ENCODE results near the gene OXNAD1.

OXNAD1 gene

DNA sequence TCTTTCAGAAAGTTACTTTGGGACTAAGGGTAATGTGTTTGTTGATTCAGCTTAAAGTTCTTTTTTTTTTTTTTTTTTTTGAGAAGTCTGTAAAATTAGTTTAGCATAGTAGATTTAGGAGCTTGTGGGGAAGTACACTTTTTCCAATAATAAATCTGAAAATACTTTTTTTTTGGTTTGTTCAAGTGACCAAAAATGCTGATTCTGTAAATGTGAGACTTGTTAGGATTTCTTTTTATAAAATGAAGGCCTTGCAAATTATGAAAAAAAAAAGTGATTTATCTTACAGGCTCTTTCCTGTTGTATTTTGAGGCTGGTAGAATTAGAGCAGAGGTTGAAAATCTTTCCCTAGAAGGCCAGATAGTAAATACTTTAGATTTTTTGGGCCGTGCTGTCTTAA is 7.6 kb downstream of the OXNAD1 start:
- no peak overlapping the region for H3K4me3 Mint-ChIP-seq
- H3K4me1 Mint-ChIP-seq (ENCODE audit: low read depth), result peaks cover 6% of the 10 kb centered on the region
- H3K27me3 Mint-ChIP-seq (ENCODE audit: low read depth), result no peaks in the 10 kb centered on the region
- no peak for DNase-seq (ENCODE audit: low spot score)
- no peak overlapping the region for H3K27ac Mint-ChIP-seq
- H3K36me3 Mint-ChIP-seq (ENCODE audit: low read depth), result peaks cover 22% of the 10 kb centered on the region
- H3K9me3 Mint-ChIP-seq, result no peaks in the 10 kb centered on the region

DNA sequence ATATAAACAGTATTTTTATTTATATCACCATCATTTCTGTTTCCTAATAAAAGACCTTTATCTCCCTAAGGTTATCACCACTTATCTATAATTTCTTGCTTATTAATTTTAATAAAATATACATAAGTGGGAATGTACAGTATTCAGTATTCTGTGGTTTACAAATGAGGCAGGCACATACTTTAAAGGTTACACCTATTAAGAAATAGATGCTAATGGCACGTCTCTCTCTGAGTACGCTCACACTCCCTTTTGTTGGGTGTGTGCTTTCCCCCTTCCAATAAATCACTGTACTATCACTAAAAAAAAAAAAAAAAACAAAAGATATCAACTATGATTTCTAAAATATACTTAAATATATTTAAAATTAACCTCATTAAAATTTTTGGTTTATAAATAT is 8.9 kb downstream of the OXNAD1 start:
- DNase-seq (ENCODE audit: low spot score), result no peak
- H3K27me3 Mint-ChIP-seq (ENCODE audit: low read depth), result no peaks in the 10 kb centered on the region
- peaks cover 24% of the 10 kb centered on the region for H3K36me3 Mint-ChIP-seq (ENCODE audit: low read depth)
- H3K4me3 Mint-ChIP-seq, result no peak overlapping the region
- H3K27ac Mint-ChIP-seq, result no peak overlapping the region
- no peaks in the 10 kb centered on the region for H3K9me3 Mint-ChIP-seq
- H3K4me1 Mint-ChIP-seq (ENCODE audit: low read depth), result peaks cover under 1% of the 10 kb centered on the region

DNA sequence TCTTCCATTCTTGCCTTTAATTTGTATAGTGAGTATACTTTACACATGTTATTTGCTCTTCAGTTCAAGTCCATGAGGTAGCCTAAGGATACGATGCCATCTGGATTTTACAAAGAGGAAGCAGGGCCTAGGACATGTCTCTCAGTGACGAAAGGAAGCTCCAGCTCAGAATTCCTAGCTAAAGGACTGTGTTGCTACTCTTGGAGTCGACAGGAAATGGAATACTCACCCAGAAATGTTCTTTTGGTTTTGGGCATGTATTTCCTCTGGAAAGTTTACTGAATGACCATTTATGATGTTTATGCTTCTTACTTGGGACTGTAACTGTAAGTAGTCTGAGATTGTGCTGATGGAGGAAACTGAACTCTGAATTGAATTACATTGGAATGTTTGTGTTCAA is 12.5 kb downstream of the OXNAD1 start:
- Mint-ChIP-seq H3K9me3 (no peaks in the 10 kb centered on the region), H3K4me1 (ENCODE audit: low read depth) (no peaks in the 10 kb centered on the region), H3K27ac (no peak overlapping the region), H3K27me3 (ENCODE audit: low read depth) (no peaks in the 10 kb centered on the region), H3K4me3 (no peak overlapping the region), H3K36me3 (ENCODE audit: low read depth) (peaks cover 20% of the 10 kb centered on the region)
- DNase-seq (ENCODE audit: low spot score), result no peak

DNA sequence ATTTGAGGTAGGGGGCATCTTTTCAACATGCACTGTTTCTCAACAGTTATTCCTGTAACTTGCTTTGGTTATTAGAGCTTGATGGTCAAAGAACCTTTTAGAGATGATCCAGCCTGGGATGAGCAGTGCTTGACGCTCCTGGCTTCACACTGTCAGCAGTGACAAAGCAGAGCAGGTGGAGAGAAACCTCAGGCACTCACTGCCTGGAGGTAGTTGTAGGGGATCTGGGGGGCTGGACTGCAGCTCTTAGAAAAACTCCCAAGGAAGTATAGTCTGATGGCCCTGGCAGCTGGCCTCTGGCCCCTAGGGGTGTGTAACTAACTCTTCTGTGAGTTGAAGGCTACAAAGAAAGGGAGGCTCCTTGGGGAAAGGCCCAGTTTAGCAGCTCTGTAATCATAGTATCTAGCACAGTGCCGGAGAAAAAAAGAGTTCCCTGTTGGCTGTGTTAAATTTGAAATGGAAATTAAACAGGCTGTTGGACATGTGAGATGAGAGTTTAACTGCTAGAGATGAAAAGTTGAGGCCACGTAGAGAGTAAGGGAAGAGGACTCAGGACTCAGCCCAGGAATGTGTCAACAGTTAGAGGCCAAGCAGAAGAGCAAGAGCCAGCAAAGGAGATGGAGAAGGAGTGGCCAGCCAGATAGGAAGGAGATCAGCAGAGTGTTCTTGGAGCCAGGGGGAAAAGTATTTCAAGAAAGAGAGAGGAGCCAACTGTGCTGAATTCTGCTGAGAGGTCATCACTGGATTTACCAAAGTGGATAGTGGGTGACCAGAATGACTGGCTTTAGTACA is 14.2 kb downstream of the OXNAD1 start:
- no peaks in the 10 kb centered on the region for H3K9me3 Mint-ChIP-seq
- H3K4me1 Mint-ChIP-seq (ENCODE audit: low read depth), result peaks cover 6% of the 10 kb centered on the region
- H3K27ac Mint-ChIP-seq, result no peak overlapping the region
- DNase-seq (ENCODE audit: low spot score), result no peak
- no peaks in the 10 kb centered on the region for H3K27me3 Mint-ChIP-seq (ENCODE audit: low read depth)
- no peak overlapping the region for H3K4me3 Mint-ChIP-seq
- peaks cover 26% of the 10 kb centered on the region for H3K36me3 Mint-ChIP-seq (ENCODE audit: low read depth)

DNA sequence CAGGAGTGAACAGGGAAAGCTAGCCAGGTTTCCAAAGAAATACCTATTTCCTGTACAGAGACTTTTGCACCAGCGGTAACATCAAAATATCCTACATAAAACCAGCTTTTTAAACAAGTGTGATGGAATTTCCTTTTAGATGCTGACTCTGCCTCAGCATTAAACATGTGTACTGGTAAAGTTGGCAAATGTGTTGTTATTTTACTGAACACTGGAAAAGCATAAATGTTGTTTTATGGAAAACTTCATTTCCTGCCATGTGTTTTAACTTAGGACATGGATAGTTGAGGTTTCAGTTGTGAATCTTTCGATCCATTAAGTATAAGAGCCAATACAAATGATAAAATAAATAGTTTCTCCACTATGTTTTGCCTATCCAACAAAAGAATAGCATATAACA is 15.7 kb downstream of the OXNAD1 start:
- H3K4me1 Mint-ChIP-seq (ENCODE audit: low read depth), result peaks cover 16% of the 10 kb centered on the region
- no peak overlapping the region for H3K27ac Mint-ChIP-seq
- no peaks in the 10 kb centered on the region for H3K9me3 Mint-ChIP-seq
- H3K27me3 Mint-ChIP-seq (ENCODE audit: low read depth), result no peaks in the 10 kb centered on the region
- H3K4me3 Mint-ChIP-seq, result no peak overlapping the region
- H3K36me3 Mint-ChIP-seq (ENCODE audit: low read depth), result peaks cover 30% of the 10 kb centered on the region
- DNase-seq (ENCODE audit: low spot score), result no peak

DNA sequence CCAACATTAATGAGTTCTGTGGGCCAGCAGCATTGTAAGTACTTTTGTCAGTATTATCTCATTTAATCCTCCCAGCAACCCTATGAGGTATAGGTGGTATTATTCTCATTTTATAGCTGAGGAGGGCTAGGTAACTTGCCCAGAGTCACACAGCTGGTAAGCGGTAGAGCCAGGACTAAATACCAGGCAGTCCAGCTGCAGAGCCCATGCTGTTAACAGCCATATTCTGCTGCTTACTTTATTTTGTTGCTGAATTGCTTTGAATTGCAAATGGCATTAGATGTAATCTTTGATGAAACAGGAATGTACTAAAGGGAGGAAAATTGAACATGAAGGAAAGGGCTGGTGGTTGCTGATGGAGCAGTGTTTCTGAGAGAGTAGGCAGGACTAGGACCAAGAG is 19.6 kb downstream of the OXNAD1 start:
- no peaks in the 10 kb centered on the region for H3K9me3 Mint-ChIP-seq

DNA sequence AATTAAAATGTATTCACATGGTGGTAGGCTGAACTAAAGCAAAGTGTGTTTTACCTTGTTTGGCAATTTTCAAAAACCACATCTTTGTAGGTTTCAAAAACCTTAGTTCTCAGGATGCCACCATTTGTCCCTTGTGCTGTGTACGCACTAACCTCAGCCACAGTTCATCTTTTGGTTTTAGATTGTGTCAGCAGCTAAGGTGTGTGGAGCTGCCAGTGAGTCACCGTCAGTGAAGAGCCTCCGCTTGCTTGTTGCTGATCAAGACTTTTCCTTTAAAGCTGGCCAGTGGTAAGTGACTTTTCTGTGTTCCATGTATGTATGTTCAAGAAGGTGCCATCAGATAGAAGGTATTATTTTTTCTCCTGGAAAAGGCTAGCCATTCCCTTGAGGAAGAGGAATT is 21.1 kb downstream of the OXNAD1 start:
- peaks cover 60% of the 10 kb centered on the region for H3K36me3 Mint-ChIP-seq (ENCODE audit: low read depth)
- H3K4me3 Mint-ChIP-seq, result peak overlapping the region; percentile 97
- no peaks in the 10 kb centered on the region for H3K27me3 Mint-ChIP-seq (ENCODE audit: low read depth)
- H3K27ac Mint-ChIP-seq, result peak overlapping the region; percentile 87
- peak; percentile 77 for DNase-seq (ENCODE audit: low spot score)
- H3K9me3 Mint-ChIP-seq, result peaks cover under 1% of the 10 kb centered on the region
- peaks cover 56% of the 10 kb centered on the region for H3K4me1 Mint-ChIP-seq (ENCODE audit: low read depth)

More for the DNA sequence above, 19.6 kb downstream of the OXNAD1 start:
- Mint-ChIP-seq H3K27me3 (ENCODE audit: low read depth) (no peaks in the 10 kb centered on the region), H3K36me3 (ENCODE audit: low read depth) (peaks cover 53% of the 10 kb centered on the region), H3K4me1 (ENCODE audit: low read depth) (peaks cover 42% of the 10 kb centered on the region), H3K27ac (peak overlapping the region; percentile 56), H3K4me3 (peak overlapping the region; percentile 97)
- DNase-seq (ENCODE audit: low spot score), result no peak

DNA sequence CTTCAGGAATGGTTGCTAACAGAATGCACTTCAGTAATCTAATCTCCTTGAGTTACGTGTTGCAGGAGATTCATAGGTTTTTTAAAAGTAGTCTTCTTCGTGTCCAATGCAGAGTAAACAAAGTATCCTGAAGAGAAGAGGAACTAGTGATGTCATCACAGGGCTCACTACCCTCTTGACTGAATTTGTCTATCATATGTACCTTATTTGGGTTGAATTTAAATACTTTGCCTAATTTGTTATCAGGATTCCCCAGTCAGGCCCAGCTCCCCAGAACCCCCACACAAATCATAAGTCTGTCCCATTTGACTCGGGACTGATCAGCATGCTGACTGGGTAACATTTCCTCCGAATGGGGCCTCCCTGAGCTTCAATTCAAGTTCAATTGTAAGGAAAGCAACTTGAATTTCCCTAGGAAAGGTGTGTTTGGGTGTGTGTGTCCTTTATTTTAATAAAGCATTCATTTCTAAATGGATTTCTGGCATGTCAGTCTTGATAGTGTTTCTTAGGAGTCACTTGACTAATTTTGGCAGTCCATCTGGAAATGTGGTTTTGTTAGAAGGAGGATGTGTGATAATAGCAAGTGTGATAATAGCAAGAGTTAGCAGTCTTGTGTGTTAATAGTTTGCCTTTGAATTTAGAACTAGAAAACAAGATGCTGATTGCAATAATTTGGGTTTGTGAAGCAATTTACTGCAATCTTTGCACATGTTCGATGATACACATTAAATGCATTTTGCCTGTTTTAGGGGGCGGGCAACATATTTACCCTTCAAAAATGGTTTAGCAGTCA is 21.9 kb downstream of the OXNAD1 start:
- Mint-ChIP-seq H3K27ac (peak overlapping the region; percentile 87), H3K9me3 (peaks cover 5% of the 10 kb centered on the region), H3K27me3 (ENCODE audit: low read depth) (no peaks in the 10 kb centered on the region), H3K36me3 (ENCODE audit: low read depth) (peaks cover 64% of the 10 kb centered on the region), H3K4me1 (ENCODE audit: low read depth) (peaks cover 63% of the 10 kb centered on the region), H3K4me3 (peak overlapping the region; percentile 97)
- no peak for DNase-seq (ENCODE audit: low spot score)

DNA sequence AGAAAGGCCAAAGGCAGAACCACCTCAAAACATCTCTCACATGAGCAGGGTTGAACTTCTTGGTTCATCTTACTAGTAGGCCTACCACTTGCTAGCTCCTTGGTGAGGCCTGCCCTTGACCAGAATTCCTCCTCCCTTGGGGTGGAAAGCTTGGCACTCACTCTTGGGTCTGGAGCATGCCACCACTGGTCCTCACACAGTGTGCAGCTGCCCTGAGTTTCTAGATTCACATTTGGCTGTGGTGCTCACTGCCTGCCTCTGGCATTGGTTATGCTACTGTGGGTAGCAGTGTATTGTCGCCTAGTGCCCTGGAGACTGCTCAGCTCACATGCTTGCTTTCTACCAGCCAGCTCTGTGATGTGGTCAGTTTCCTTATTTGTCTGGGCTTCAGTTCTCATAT is 23.7 kb downstream of the OXNAD1 start:
- Mint-ChIP-seq H3K27ac (peak overlapping the region; percentile 79), H3K4me3 (peak overlapping the region; percentile 97), H3K9me3 (peaks cover 16% of the 10 kb centered on the region), H3K27me3 (ENCODE audit: low read depth) (no peaks in the 10 kb centered on the region), H3K4me1 (ENCODE audit: low read depth) (peaks cover 64% of the 10 kb centered on the region), H3K36me3 (ENCODE audit: low read depth) (peaks cover 66% of the 10 kb centered on the region)
- DNase-seq (ENCODE audit: low spot score), result no peak

DNA sequence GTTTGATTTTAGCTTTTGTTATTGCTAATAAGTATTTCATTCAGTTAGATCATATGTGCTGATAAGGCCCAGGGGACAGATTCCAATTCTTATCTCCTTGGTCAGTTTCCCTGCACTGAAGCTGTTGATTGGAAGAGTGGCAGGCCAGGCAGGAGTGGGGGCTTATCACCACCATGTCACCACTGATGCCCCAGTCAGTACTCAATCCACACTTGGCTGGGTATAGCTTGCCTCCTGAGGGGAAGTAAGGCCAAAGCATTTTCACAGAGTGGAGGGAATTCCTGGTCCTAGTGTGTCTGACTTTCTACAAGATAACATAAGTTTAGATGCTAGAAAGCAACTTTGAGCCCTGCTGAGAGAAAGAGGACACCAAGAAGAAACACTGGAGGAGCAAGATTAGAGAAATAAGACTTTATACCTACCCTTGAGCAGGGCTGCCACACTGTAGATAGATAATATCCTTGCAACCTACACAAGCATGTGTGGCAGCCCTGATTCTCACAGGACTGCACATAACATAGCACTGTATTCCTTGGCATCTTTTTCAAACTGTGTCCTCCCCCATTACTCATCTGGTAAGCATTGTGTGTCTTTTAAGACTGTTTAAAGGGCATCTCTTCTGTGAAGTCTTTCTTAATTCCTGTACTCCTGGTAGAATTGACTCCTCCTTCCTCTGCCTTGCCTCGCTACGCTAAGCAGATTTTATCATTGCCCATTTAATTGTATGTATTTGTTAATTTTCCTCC is 24.3 kb downstream of the OXNAD1 start:
- H3K4me1 Mint-ChIP-seq (ENCODE audit: low read depth), result peaks cover 62% of the 10 kb centered on the region

DNA sequence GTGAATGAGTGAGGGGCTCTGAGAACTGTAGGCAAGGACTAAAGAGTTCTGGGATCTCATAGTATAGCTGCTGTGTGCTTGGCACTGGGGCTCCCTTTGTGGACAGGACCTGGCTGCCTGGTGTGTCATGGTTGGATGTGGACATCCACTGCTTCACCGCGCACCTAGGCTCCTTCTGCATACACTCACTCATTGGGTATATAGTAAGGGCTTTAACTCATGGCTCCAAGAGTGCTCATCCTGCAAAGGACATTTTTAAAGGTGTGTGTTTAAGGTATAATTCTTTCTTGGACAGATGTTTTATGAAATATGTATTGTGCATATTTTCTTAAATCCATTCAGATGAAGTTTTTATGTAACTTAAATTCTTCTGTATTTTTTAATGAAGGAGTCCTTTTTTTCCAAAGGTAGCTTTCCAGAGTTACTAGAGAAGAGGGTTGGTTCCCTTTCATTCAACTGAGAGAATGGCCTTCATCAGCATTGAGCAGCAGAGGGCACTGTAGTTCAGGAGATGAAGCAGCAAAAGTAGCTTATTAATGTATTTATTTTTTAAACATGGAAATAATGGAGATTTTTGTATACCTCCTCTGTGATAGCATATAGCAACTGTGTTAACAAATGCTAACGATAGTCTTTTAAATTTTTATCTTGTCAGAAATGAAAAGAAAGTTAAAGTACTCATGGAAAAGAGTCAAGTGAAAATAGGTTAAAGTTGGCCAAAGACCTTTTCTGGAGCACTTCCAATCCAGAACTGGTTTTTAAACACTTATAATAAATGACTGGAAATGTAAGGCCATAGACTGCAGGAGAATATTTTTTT is 25.2 kb downstream of the OXNAD1 start:
- Mint-ChIP-seq H3K4me1 (ENCODE audit: low read depth) (peaks cover 62% of the 10 kb centered on the region), H3K36me3 (ENCODE audit: low read depth) (peaks cover 70% of the 10 kb centered on the region), H3K27me3 (ENCODE audit: low read depth) (no peaks in the 10 kb centered on the region), H3K9me3 (peaks cover 24% of the 10 kb centered on the region), H3K27ac (peak overlapping the region; percentile 79), H3K4me3 (peak overlapping the region; percentile 97)
- no peak for DNase-seq (ENCODE audit: low spot score)

More for the DNA sequence above, 24.3 kb downstream of the OXNAD1 start:
- DNase-seq (ENCODE audit: low spot score), result no peak
- H3K9me3 Mint-ChIP-seq, result peaks cover 20% of the 10 kb centered on the region
- H3K27ac Mint-ChIP-seq, result peak overlapping the region; percentile 79
- H3K4me3 Mint-ChIP-seq, result peak overlapping the region; percentile 97
- H3K27me3 Mint-ChIP-seq (ENCODE audit: low read depth), result no peaks in the 10 kb centered on the region
- H3K36me3 Mint-ChIP-seq (ENCODE audit: low read depth), result peaks cover 69% of the 10 kb centered on the region

DNA sequence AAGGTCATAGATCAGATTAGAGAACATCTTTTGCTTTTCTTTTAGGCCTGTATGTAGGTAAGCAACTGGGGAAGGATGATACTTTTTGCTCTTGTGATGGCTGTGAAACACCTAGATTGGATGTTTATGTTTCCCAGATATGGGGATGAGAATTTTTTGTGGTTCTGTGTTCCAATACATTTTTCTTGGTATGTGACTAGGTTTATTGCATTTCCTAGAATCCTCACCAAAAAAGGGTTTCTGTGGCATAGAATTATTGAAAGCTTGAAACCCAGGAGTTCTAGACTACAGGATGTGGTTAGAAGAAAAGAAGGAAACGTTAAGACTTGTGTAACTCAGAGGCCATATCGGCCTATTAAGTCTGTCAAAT is 25.8 kb downstream of the OXNAD1 start:
- Mint-ChIP-seq H3K27ac (peak overlapping the region; percentile 79), H3K4me1 (ENCODE audit: low read depth) (peaks cover 63% of the 10 kb centered on the region), H3K36me3 (ENCODE audit: low read depth) (peaks cover 76% of the 10 kb centered on the region), H3K4me3 (peak overlapping the region; percentile 97), H3K9me3 (peaks cover 24% of the 10 kb centered on the region), H3K27me3 (ENCODE audit: low read depth) (no peaks in the 10 kb centered on the region)
- no peak for DNase-seq (ENCODE audit: low spot score)

DNA sequence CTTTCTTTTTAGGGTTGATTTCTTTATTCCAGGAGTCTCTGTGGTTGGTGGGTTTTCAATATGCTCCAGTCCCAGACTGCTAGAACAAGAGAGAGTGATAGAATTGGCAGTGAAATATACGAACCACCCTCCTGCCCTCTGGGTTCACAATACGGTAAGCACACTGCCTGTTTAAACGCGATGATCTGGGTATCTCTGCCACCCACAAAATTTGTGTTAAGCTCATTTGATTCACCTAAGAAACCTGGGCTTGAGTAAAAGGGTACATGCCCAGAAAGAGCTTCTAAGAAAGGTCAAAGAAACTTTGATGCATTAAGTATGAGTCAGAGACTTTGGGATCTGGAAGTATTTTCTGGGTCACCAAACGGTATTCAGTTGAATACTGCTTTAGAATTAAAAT is 29.8 kb downstream of the OXNAD1 start:
- H3K9me3 Mint-ChIP-seq, result peaks cover 37% of the 10 kb centered on the region
- peaks cover 82% of the 10 kb centered on the region for H3K36me3 Mint-ChIP-seq (ENCODE audit: low read depth)
- H3K4me1 Mint-ChIP-seq (ENCODE audit: low read depth), result peaks cover 66% of the 10 kb centered on the region
- no peak for DNase-seq (ENCODE audit: low spot score)
- H3K27ac Mint-ChIP-seq, result no peak overlapping the region
- H3K27me3 Mint-ChIP-seq (ENCODE audit: low read depth), result no peaks in the 10 kb centered on the region
- H3K4me3 Mint-ChIP-seq, result peak overlapping the region; percentile 47
